Suppressor macrophage treated with lipopolysaccharide for 1 hour (primary cell): ENCODE measurements around the gene LDLRAD4.

Source experiments
- DNase-seq, 3 donors: peaks; one replicate each; pipeline ENCODE4 v3.0.0-alpha.2; 2020 to 2022

LDLRAD4 gene

GRCh38 chr18:13625843-13626543 lies 407.4 kb downstream of the LDLRAD4 start:
- DNase-seq: no peak

DNA sequence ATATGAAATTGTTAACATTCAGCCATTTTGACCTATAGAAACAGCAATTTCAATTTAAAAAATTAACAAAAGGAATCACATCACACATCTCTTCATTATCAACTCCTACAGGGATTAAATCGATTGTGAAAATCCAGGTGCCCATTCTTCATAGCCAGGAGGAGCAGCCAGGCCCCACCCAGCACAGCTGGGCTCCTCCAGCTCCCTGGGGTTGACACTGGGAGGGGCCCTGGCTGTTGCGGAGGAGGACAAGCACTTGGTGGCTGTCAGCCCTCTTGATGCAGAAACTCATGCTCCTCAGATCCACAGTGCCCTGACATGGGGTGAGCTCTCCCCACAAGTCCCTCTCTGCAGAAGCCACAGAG lies 408.0 kb downstream of the LDLRAD4 start:
- DNase-seq: no peak

DNA sequence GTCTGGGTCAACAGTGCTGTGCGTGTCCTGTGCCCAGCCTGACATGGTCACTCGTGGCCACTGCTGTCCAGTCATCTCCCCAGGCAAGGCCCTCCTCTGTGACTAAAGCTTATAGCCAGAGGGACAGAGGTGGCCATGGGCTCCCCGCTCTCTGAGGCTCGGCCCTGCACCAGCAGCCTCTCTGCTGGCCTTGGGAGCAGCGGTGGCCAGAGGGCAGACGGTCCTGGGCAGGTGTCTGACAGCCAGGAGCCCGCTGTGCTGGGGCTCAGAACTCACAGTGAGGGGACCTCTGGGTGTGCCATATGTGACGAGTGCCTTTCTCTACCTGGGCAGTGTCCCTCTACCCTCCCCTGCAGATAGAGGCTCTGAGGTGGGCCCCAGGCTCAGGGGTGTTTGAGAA lies 409.1 kb downstream of the LDLRAD4 start:
- DNase-seq: no peak

- DNase-seq: no peak
Observed at GRCh38 chr18:13628211-13628610, 409.7 kb downstream of the LDLRAD4 start.

- peak; percentile 80 to 84 (median 80) for DNase-seq
Observed at GRCh38 chr18:13629841-13630715, 411.5 kb downstream of the LDLRAD4 start.

DNA sequence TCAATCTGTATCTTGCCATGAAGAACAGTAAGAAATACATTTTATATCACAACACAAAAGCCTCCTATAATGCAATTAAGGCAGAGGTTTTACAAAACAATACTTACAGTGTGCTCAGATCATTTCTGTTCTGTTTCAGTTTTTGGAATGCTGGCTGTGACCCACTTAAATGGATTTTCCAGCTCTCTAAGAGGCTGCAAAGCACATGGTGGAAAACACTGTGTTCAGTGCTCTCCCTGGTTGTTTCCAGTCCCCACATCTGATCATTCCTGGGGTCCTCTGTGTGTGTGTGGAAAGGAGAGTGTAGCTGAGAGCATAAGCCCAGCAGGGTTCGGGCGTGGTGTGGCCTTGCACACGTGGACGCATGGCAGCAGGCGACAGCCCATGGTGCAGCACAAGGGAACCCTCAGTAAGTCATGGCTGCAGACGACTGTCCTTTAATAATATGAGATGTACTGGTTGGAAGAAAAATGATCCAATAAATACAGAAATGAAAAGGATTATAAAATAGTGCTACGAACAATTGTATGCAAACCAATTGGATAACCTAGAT lies 412.2 kb downstream of the LDLRAD4 start:
- DNase-seq: no peak

- DNase-seq: no peak
Observed at GRCh38 chr18:13633700-13634099, 415.1 kb downstream of the LDLRAD4 start.

DNA sequence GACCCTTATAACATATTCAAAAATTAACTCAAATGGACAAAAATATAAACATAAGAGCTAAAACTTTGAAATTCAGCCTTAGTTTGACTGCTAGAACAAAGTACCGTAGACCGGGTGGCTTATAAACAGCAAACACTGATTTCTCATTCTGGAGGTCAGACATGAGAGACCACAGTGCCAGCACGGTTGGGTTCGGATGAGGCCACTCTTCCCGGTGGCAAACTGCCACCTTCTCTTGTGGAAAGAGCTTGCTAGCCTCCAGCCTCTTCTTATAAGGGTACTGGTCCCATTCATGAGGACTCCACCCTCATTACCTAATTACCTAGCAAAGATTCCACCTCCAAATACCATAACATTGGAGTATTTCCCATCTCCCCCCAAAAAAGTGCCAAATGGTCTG lies 416.5 kb downstream of the LDLRAD4 start:
- DNase-seq: no peak

DNA sequence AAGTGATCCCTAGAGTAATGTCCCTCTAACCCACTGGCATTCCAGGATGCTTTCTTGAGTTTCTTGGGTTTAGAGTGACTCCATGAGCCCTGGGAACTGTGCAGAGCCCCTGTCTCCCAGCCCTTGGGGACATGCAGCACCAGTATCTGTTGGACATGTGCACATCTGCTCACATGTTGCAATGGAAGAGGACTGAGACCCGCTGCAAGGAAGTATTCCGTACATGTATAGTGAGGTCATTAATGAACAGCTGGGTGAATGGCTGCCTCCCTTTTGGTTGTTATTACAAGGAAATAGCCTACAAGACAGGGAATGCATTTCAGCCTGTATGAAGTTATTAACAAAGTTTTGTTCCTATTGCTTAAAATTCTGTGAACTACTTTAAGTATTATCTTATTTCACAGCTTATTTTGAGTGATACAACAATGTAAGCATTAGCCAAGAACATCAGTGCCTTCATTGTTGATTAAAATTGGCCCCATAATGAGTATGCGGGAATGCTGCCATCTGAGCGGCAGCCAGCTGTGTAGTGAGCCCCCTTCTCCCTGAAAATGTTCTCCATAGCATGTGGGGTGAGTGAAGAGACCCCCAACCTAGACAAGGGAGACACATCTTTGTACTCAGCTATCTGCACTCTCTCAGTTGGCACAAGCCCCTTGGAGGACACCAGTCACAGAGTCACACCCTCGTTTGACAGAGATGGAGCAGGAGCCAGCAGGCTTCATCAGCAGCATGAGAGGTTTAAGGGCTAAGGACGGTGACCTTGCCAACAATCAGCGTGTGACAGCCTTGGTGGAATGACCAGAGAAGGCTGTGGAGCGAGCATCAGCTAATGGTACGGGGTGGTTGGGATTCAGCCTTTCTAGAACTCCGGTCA lies 420.4 kb downstream of the LDLRAD4 start:
- DNase-seq: no peak

- DNase-seq: no peak
Observed at GRCh38 chr18:13640266-13640860, 421.8 kb downstream of the LDLRAD4 start.

- peak in 2 of 3 donors; percentile 28 to 30 for DNase-seq
Observed at GRCh38 chr18:13641551-13642439, 423.2 kb downstream of the LDLRAD4 start.

GRCh38 chr18:13642440-13642827 lies 423.9 kb downstream of the LDLRAD4 start:
- DNase-seq: no peak

GRCh38 chr18:13643261-13643751 lies 424.7 kb downstream of the LDLRAD4 start:
- DNase-seq: no peak

DNA sequence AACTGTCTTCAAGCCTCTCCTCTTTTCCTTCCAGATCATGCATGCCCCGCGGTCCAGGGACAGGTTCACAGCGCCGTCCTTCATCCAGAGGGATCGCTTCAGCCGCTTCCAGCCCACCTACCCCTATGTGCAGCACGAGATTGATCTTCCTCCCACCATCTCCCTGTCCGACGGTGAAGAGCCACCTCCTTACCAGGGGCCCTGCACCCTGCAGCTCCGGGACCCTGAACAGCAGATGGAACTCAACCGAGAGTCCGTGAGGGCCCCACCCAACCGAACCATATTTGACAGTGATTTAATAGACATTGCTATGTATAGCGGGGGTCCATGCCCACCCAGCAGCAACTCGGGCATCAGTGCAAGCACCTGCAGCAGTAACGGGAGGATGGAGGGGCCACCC lies 426.5 kb downstream of the LDLRAD4 start:
- DNase-seq: no peak

GRCh38 chr18:13646633-13647032 lies 428.1 kb downstream of the LDLRAD4 start:
- no peak for DNase-seq

- DNase-seq: no peak
Observed at GRCh38 chr18:13647761-13648160, 429.2 kb downstream of the LDLRAD4 start.

DNA sequence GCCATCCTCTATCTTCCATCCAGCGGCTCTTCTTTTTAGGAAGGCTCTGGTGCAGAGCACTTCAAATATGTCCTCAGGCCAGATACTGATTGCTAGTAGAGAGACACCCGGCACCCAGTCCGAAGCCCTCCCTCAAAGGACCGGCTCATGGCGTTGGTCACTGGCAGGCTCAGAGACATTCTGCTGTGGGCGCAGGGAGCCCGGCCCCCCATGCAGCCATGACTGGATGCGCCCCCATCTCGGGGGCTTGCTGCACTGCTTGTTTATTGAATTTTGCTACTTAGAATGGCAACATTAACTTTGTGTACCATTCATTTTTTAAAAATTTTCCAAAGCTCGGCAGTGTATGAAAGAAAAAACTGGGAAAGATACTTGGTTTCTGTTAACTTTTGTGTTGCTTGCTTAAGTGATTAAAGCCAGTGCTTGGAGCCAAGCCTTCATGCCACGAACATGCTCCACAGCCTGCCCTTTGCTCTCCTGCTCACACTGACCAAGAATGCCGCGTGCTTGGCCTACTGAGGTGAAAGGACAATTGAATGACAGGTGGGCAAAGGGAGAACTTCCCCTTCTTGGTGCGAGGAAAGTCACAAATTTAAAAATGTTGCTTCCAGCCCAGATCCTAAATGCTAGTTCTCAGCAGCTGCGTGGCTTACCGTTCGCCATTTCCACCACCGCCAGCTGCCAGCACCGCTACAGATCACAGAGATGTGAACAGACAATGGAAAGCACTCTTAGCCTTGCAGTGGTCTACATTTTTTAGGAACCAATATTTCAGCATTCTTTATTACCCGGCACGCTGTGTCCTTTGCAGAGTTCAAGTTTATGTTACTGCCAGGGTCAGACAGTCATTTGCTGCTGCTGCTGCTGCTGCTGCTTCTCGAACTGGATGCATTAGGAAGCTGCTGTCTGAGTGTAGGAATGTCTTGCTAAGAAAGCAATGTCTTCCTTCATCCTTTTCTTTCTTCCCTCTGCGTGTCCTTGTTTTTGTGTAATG lies 431.1 kb downstream of the LDLRAD4 start:
- DNase-seq: no peak

DNA sequence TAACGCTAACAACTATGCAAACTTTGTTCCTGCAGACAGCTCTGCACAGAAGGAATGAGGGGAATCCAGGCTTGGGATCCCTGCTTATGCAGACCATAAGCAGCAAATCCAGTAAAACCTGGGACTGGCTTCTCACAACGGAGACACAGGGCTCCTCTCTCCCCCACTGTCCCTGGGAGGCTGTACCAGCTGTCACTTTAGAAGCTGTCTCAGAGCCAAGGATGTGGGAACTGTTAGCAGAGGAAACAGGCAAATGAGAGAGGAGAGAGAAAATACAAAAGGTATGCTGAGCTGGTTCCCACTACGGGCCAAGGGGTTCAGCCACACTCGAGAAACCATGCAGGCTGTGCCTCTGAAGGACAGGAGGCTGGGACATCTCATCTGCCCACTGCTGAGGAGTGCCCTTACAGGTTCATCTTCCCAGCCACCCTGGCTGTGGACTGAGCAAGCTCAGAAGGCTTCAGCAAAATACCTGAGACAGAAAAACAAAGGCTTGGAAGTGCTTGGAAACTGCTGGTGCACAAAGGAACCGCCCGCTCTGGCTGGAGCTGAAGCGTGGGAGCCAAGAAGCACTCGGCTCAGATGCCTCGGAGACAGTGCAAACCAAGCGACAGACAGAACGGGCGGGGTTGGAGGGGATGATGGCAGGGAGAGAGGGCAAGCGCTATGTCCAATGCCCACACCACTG lies 435.3 kb downstream of the LDLRAD4 start:
- no peak for DNase-seq

- no peak for DNase-seq
Observed at GRCh38 chr18:13657974-13658373, 439.4 kb downstream of the LDLRAD4 start.
